Chondrocyte (in vitro differentiated cells): ENCODE measurements around the gene VTA1. TPM values are rescaled to one million over a fixed set of nuclear protein-coding genes. Genes with fewer than 3 reads are reported as not detected.

Experiments
- DNase-seq: peaks from one replicate; pipeline ENCODE4 v3.0.0; 2021; ENCODE audit warnings: mixed read lengths, low spot score
- H3K27ac Mint-ChIP-seq: one replicate; pipeline ENCODE4 v1.8.0; 2021; ENCODE audit warnings: mild to moderate bottlenecking, moderate library complexity, mixed read lengths; ENCODE audit not compliant: unreplicated experiment
- H3K27me3 Mint-ChIP-seq: 2 replicates; pipeline ENCODE4 v1.8.0; 2021; ENCODE audit warnings: low read depth, mixed read lengths
- H3K36me3 Mint-ChIP-seq: 2 replicates; pipeline ENCODE4 v1.8.0; 2021; ENCODE audit warnings: low read depth, mixed read lengths
- H3K4me1 Mint-ChIP-seq: 2 replicates; pipeline ENCODE4 v1.8.0; 2021; ENCODE audit warnings: low read depth, mild to moderate bottlenecking, mixed read lengths
- H3K4me3 Mint-ChIP-seq: one replicate; pipeline ENCODE4 v1.8.0; 2021; ENCODE audit warnings: mild to moderate bottlenecking, moderate library complexity, mixed read lengths; ENCODE audit not compliant: unreplicated experiment
- H3K9me3 Mint-ChIP-seq: 2 replicates; pipeline ENCODE4 v1.8.0; 2021; ENCODE audit warnings: low read depth, mixed read lengths
- CTCF ChIP-seq: fragments of 200-600 bp; sonication (generic); IDR thresholded peaks from 2 replicates; pipeline ENCODE4 v1.5.0; 2021; ENCODE audit warnings: antibody characterized with exemption, mild to moderate bottlenecking, moderate library complexity
- total RNA-seq: library from RNA; stranded (reverse); gene quantifications from 3 replicates; pipeline ENCODE4 v1.2.1, GENCODE V29; 2021

VTA1 gene
- total RNA-seq, 1 donor from 2014 or later = 39.3 TPM

- no peaks in the 10 kb centered on the region for H3K36me3 Mint-ChIP-seq
- H3K27me3 Mint-ChIP-seq = no peaks in the 10 kb centered on the region
- no peak overlapping the region for H3K27ac Mint-ChIP-seq
- H3K4me1 Mint-ChIP-seq = peaks cover 12% of the 10 kb centered on the region
- DNase-seq = no peak
- TF ChIP-seq CTCF = no peak
- no peaks in the 10 kb centered on the region for H3K9me3 Mint-ChIP-seq
- no peak overlapping the region for H3K4me3 Mint-ChIP-seq
Observed at GRCh38 chr6:142258757-142259156, 111.7 kb downstream of the VTA1 start.

- Mint-ChIP-seq H3K4me3 (no peak overlapping the region), H3K4me1 (peaks cover 9% of the 10 kb centered on the region), H3K36me3 (no peaks in the 10 kb centered on the region), H3K27ac (no peak overlapping the region), H3K9me3 (no peaks in the 10 kb centered on the region), H3K27me3 (no peaks in the 10 kb centered on the region)
- TF ChIP-seq CTCF = no peak
- DNase-seq = no peak
Observed at GRCh38 chr6:142260748-142261147, 113.7 kb downstream of the VTA1 start.

- no peaks in the 10 kb centered on the region for H3K9me3 Mint-ChIP-seq
- H3K4me1 Mint-ChIP-seq = no peaks in the 10 kb centered on the region
- no peak for DNase-seq
- no peaks in the 10 kb centered on the region for H3K36me3 Mint-ChIP-seq
- no peak overlapping the region for H3K27ac Mint-ChIP-seq
- TF ChIP-seq CTCF = no peak
- no peak overlapping the region for H3K4me3 Mint-ChIP-seq
- no peaks in the 10 kb centered on the region for H3K27me3 Mint-ChIP-seq
Observed at GRCh38 chr6:142262231-142262630, 115.2 kb downstream of the VTA1 start.

GRCh38 chr6:142265476-142265875, 118.4 kb downstream of the VTA1 start:
- Mint-ChIP-seq H3K4me3 (no peak overlapping the region), H3K36me3 (no peaks in the 10 kb centered on the region), H3K9me3 (no peaks in the 10 kb centered on the region), H3K27me3 (no peaks in the 10 kb centered on the region), H3K27ac (no peak overlapping the region), H3K4me1 (no peaks in the 10 kb centered on the region)
- no peak for TF ChIP-seq CTCF
- DNase-seq = no peak

- DNase-seq = no peak
- no peak for TF ChIP-seq CTCF
- Mint-ChIP-seq H3K27ac (no peak overlapping the region), H3K4me1 (no peaks in the 10 kb centered on the region), H3K36me3 (no peaks in the 10 kb centered on the region), H3K9me3 (no peaks in the 10 kb centered on the region), H3K4me3 (no peak overlapping the region), H3K27me3 (no peaks in the 10 kb centered on the region)
Observed at GRCh38 chr6:142266060-142266459, 119.0 kb downstream of the VTA1 start.
